B cell (primary cell): ENCODE measurements around the gene VEGFA.

Source experiments
- CTCF ChIP-seq: fragments of 200-600 bp; IDR thresholded peaks from one replicate; pipeline ENCODE4 v1.8.0; 2022; ENCODE audit warnings: antibody characterized with exemption, mild to moderate bottlenecking
- EZH2 ChIP-seq: IDR thresholded peaks from 2 replicates; pipeline ENCODE4 v1.6.1; 2012; ENCODE audit warnings: borderline replicate concordance, low read depth, mild to moderate bottlenecking, moderate library complexity, low read length; ENCODE audit not compliant: insufficient read depth, poor library complexity, severe bottlenecking

- TF ChIP-seq CTCF (peak; percentile 77), EZH2 (no peak)
Observed at GRCh38 chr6:43773050-43773979, 3.3 kb downstream of the VEGFA start.
